ENCODE measurements around the gene ENDOG.
A peak's percentile ranks its signal among the peaks of the same experiment; 100 is the strongest.
"Not testable (repeated sequence)": the region's sequence is repeated elsewhere in the genome, so short reads cannot be mapped to it uniquely, and the experiment has no call there.

ENDOG gene

DNA sequence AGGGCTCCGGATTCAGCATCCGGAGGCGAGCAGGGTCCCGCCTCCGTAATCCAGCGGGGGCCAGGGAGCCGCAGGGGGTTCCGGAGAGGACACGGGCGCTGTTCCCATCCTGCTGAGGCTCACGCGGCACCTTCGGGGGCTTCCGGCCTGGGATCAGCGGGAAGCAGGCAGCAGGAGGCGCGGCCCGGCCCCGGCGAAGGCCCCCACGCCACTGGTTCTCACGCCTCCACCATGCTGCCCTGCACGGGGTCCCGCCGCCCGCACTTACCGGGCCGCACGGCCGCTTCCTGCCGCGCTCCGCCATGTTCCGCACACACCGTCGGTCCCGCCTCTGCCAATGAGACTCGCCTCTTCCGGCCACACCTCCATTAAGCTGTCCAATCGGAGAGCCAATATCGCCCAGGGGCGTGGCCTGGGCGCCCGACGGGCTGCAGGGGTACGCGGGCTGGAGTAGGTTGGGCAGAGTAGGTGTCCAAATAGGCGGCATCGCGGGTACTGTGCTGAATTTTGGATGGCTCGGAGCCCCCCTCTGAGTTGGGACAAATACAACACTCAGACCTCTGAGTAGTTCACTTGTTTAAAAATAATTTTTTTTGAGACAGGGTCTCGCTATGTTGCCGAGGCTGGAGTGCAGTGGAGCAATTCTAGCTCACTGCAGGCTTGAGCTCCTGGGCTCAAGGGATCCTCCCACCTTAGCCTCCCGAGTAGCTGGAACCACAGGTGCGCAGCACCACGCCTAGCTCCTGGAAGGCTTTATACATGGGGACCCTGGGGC lies 11.4 kb downstream of the ENDOG start, which contains the start of gene SPOUT1:
Gene SPOUT1 (minus strand): TSS at position 318 of the 775 bp plus-strand sequence. CDS start 14 bp downstream, at position 304.
- peak; percentile 85 for FAIRE-seq

GRCh38 chr9:128833696-128834095 lies 15.4 kb downstream of the ENDOG start:
- FAIRE-seq, result no peak

DNA sequence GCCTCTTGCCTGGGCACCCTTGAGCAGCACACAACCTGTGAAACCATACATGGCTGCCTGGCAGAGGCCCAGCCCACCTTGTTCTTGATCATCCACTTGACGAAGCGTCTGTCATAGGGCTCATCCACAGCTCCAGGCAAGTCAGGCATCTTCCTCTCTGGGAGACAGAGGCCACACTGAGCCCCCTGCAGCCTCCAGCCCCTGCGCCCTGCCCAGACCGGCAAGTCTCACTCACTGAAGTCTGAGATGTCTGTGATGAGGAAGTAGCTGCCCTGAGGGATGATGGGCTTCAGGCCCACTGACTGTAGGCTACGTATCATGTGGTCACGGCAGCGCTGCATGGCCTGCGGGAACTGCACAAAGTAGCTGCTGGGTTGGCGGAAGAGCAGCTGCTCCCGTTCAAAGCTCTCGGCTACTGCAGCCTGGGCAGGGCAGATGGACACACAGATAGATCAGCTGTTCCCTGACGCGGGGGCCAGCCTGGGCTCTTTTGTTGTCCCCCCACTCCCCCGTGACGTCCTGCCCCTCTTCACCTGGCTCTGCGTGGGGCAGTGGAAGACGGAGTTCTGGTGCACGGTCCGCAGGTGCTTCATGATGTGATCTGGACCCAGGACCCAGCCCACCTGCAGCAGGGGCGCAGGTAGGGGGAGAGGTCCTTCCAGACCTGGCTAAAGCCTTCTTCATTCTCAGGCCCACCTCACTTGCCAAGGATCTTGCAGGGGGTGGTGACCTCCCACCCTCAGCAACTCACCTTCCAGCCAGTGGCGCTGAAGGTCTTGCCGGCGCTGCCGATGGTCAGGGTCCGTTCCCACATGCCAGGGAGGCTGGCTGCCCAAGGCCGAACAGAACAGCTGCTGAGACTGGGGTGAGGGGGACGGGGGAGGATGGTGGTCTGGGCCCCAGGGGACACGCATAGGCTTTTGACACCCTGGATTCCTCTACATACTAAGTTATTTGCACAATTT lies 17.2 kb downstream of the ENDOG start:
- FAIRE-seq, result no peak

GRCh38 chr9:128836509-128837145 lies 18.3 kb downstream of the ENDOG start:
- no peak for FAIRE-seq

GRCh38 chr9:128838338-128838737 lies 20.0 kb downstream of the ENDOG start:
- no peak for FAIRE-seq

GRCh38 chr9:128840524-128840923 lies 22.2 kb downstream of the ENDOG start:
- FAIRE-seq, result no peak

GRCh38 chr9:128841694-128842492 lies 23.6 kb downstream of the ENDOG start:
- no peak for FAIRE-seq

- not testable (repeated sequence) for FAIRE-seq
Measured at GRCh38 chr9:128843171-128843570, 24.9 kb downstream of the ENDOG start.

DNA sequence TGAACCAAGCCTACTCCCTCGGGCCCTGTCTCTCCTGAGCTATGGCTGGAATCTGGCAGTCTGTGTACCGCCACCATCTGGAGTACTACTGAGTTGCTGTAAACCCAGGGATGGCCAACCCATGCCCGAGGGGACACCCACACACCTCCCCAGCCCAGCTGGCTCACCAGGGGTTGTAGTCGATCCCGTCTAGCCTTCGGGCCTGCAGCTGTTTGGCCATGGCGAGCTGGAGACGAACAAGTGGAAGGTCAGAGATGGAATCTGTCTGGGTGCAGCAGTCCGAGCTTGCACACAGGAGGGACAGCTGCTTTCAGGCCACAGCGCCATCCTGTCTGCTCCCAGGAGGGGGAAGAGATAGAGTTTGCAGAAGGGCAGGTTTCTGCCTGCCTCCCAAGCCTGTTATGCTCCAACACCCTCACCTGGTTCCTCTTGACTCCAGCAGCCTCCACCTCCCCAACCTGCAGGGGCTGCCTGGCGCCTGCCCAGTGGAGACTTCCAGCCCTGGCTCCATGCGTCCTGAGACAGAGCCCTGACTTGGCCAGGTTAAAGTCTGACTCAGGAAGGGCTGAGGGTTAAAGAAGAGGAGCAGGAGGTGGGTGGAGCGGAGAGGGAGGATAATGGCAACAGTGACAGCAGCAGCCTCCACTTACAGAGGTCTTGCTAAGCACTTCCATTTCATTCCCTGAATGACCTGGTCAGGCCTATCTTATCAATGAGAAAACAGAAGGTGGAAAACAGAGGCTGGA lies 27.1 kb downstream of the ENDOG start:
- no peak for FAIRE-seq

DNA sequence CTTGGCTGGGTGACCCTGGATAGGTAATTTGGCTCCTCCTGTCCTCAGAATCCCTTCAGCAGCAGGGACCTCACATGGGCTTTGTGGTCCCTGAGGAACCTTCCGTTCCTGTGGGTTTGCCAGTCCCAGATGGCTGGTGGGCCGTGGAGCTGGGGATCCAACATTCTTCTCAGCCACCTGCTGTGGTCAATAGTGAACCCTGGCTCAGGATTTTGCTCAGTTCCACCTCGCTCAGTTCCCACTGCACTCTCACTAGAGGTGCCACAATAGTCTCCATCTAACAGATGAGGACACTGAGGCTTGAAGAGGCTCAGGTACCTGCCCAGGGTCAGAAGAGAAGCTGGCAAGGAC lies 28.4 kb downstream of the ENDOG start:
- no peak for FAIRE-seq

DNA sequence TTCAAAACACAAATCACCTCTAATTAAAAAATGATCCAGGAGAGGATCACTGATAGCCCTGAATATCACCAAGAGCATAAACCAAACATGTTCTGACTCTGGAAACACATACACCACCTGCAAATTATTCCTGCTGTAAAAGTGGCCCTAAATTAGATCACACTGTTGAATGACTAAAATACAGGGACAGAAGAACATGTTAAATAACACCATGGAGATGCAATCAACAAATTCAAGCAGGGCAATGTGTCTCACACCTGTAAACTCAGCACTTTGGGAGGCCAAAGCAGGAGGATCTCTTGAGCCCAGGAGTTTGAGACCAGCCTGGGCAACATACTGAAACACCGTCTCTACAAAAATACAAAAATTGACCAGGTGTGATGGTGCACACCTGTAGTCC lies 29.5 kb downstream of the ENDOG start:
- FAIRE-seq, result no peak

DNA sequence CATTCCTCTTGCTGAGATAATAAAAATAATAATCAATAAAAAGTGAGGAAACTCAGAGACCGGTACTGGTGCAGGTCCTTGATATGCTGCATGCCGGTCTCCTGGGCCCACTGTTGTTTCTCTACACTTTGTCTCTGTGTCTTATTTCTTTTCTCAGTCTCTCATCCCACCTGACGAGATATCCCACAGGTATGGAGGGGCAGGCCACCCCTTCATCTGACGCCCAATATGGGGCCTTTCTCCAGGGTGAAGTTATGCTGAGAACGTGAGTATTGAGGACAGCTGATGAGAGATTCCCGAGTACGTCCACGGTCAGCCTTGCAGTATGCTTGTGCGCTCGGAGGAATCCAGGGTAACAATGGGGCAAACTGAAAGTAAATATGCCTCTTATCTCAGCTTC lies 32.7 kb downstream of the ENDOG start:
- FAIRE-seq, result not testable (repeated sequence)

- peak; percentile 90 for FAIRE-seq
Measured at GRCh38 chr9:128851779-128852600, 33.7 kb downstream of the ENDOG start.

DNA sequence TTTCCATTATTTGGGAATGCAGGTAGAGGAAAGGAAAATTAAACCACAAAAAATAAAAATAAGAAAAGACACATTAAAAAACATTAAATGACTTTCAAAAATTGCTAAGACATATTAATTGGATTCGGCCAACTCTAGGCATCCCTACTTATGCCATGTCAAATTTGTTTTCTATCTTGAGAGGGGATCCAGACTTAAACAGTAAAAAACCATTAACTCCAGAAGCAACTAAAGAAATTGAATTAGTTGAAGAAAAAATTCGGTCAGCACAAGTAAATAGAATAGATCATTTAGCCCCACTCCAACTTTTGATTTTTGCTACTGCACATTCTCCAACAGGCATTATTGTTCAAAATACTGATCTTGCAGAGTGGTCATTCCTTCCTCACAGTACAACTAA lies 34.3 kb downstream of the ENDOG start:
- FAIRE-seq, result not testable (repeated sequence)

DNA sequence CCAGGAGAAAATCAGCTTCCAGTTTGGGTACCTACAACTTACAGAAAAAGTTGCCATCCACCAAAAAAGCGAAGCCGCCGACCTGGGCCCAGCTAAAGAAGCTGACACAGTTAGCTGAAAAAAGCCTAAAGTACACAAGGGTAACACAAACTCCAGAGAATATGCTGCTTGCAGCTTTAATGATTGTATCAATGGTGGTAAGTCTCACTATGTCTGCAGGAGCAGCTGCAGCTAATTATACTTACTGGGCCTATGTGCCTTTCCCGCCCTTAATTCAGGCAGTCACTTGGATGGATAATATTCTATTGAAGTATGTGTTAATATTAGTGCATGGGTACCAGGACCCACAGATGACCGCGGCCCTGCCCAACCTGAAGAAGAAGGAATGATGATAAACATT lies 36.2 kb downstream of the ENDOG start:
- not testable (repeated sequence) for FAIRE-seq

- FAIRE-seq, result not testable (repeated sequence)
Measured at GRCh38 chr9:128858476-128858875, 40.2 kb downstream of the ENDOG start.

- FAIRE-seq, result no peak
Measured at GRCh38 chr9:128860937-128861336, 42.6 kb downstream of the ENDOG start.

GRCh38 chr9:128861501-128861900 lies 43.2 kb downstream of the ENDOG start:
- no peak for FAIRE-seq

GRCh38 chr9:128862401-128862851 lies 44.1 kb downstream of the ENDOG start:
- FAIRE-seq, result no peak

DNA sequence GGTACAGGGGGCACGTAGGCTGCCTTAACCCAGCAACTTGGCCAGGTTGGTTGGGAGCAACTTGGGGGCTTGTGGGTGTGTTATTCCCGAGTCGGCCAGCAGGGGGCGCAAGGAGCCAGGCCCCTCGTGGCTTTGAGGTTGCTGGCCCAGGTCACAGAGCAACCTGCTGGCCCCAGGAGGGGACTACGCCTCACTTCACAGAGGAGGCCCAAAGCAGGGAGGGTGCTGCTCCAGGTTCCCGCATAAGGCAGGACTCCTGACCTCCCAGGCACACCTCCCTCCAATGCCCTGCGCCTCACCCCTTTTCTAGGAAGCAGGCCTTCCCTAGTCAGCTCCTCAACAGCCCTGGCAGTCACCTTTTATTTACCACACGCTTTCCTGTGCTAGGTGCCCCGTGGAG lies 45.3 kb downstream of the ENDOG start:
- FAIRE-seq, result no peak
